GM12892 (cell line): ENCODE measurements around the gene KCNA5.

Experiments used
- POLR2AphosphoS5 ChIP-seq: IDR thresholded peaks from 2 replicates; pipeline ENCODE4 v1.6.1; 2011; ENCODE audit warnings: low read depth, low read length, control low read depth
- TAF1 ChIP-seq: IDR thresholded peaks from 2 replicates; pipeline ENCODE4 v1.6.1; 2011; ENCODE audit warnings: low read depth, mild to moderate bottlenecking, control low read depth, low read length, borderline replicate concordance

DNA sequence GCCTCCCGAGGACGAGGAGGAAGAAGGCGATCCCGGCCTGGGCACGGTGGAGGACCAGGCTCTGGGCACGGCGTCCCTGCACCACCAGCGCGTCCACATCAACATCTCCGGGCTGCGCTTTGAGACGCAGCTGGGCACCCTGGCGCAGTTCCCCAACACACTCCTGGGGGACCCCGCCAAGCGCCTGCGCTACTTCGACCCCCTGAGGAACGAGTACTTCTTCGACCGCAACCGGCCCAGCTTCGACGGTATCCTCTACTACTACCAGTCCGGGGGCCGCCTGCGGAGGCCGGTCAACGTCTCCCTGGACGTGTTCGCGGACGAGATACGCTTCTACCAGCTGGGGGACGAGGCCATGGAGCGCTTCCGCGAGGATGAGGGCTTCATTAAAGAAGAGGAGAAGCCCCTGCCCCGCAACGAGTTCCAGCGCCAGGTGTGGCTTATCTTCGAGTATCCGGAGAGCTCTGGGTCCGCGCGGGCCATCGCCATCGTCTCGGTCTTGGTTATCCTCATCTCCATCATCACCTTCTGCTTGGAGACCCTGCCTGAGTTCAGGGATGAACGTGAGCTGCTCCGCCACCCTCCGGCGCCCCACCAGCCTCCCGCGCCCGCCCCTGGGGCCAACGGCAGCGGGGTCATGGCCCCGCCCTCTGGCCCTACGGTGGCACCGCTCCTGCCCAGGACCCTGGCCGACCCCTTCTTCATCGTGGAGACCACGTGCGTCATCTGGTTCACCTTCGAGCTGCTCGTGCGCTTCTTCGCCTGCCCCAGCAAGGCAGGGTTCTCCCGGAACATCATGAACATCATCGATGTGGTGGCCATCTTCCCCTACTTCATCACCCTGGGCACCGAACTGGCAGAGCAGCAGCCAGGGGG, 979 bp downstream of the KCNA5 start:
- TF ChIP-seq POLR2AphosphoS5 (no peak), TAF1 (no peak)
